22Rv1 (cell line): Measurements from ENCODE around the gene C1orf35.

Experiments used
- ZFX ChIP-seq: fragments of 450-650 bp; IDR thresholded peaks from 2 replicates; pipeline ENCODE4 v1.6.1; 2017; ENCODE audit warnings: antibody characterized with exemption, borderline replicate concordance
- TF ChIP-seq, protein P1 (sequence below): fragments of 450-650 bp; IDR thresholded peaks from 2 replicates; pipeline ENCODE4 v1.5.1; 2017; ENCODE audit warnings: mild to moderate bottlenecking

DNA sequence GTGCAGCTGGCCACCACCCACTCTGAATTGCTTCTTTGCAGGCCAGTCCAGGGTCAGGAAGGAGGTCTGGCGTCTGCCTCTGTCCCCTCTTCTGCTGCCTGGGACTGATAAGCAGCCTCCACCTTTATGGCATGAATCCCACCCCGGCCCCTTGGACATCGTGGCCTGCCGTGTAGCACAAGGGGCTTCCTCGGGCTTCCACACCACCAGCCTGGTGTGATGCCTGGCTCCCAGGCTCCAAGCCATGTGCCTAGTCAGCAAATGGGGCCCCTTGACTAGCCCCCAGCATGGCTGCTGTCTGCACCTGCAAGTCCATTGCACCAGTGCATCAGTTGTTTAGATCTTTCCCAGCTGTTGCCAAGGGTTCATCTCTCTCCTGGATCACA, 30.5 kb downstream of the C1orf35 start:
- TF ChIP-seq, protein P1, sequence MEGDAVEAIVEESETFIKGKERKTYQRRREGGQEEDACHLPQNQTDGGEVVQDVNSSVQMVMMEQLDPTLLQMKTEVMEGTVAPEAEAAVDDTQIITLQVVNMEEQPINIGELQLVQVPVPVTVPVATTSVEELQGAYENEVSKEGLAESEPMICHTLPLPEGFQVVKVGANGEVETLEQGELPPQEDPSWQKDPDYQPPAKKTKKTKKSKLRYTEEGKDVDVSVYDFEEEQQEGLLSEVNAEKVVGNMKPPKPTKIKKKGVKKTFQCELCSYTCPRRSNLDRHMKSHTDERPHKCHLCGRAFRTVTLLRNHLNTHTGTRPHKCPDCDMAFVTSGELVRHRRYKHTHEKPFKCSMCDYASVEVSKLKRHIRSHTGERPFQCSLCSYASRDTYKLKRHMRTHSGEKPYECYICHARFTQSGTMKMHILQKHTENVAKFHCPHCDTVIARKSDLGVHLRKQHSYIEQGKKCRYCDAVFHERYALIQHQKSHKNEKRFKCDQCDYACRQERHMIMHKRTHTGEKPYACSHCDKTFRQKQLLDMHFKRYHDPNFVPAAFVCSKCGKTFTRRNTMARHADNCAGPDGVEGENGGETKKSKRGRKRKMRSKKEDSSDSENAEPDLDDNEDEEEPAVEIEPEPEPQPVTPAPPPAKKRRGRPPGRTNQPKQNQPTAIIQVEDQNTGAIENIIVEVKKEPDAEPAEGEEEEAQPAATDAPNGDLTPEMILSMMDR, result no peak
- no peak for TF ChIP-seq ZFX
